GM10847 (cell line): ENCODE measurements around the gene UBE2F.

Source experiments
- POLR2A ChIP-seq: IDR thresholded peaks from 2 replicates; pipeline ENCODE4 v1.6.1; 2011; ENCODE audit not compliant: insufficient read length; ENCODE audit errors: extremely low read depth

The UBE2F gene

DNA sequence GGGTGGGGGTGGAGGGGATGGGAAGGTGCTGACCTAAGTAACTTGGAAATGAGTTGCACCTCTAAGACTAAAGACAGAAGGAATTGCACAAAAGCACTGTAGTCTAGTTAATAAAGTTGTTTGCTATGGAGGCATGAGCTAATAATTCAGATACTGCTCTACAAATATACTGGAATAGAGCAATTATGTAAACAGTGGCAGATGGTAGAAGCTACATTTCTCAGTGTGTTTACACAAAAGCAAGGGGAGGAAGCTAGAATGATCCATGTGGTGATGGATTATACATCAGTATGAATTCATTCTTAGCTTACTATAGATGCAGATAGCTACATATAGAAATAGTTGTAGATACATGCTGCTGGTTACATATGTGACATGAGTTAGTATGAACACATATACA is 27.6 kb upstream of the UBE2F start:
- TF ChIP-seq POLR2A, result no peak

DNA sequence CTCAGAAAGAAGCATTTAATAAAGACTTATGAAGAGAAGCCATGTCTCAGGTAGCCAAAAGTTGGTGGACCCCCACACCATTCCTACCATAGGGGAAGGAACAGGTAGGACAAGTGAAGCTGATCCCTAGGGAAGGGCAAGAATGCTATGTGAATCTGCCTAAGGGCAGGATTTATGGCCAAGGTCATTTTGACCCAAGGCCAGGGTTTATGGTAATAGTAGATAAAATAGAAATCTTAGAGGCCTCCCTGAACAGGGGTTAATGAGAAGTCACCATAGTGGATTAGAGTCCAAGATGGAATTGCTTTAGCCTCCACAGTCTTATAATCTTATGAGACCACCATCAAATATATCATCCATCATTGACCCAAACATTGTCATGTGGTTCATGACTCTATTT is 26.0 kb upstream of the UBE2F start:
- no peak for TF ChIP-seq POLR2A

DNA sequence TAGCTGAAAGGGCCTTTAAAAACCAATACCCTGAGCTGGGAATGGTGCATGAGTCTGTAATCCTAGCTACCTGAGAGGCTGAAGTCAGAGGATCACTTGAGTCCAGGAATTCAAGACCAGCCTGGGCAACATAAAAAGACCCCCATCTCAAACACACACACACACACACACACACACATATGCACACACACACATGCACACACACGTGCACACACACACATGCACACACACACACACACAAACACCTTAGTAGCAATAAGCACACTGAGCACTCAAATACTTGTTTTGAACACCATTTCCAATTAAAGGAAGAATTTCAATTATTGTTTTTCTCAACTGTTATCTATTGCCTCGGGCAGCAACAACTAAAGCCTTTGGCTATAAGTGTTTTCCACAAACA is 25.6 kb upstream of the UBE2F start:
- TF ChIP-seq POLR2A, result no peak

DNA sequence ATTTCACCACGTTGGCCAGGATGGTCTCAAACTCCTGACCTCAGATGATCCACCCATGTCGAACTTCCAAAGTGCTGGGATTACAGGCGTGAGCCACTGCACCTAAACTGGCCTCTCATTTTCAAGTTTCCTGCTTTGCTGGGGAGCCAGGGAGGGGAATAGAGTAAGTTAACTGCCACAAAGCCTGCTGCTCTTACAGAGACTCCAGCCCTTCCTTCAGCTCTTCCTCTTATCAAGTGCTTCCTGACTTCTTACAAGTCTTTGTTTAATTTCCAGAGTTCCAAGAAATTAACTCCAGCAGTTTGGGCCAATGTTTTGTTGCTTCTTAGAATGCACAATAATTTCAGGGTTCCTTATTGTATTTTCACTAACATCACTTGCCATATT is 24.3 kb upstream of the UBE2F start:
- TF ChIP-seq POLR2A, result no peak

DNA sequence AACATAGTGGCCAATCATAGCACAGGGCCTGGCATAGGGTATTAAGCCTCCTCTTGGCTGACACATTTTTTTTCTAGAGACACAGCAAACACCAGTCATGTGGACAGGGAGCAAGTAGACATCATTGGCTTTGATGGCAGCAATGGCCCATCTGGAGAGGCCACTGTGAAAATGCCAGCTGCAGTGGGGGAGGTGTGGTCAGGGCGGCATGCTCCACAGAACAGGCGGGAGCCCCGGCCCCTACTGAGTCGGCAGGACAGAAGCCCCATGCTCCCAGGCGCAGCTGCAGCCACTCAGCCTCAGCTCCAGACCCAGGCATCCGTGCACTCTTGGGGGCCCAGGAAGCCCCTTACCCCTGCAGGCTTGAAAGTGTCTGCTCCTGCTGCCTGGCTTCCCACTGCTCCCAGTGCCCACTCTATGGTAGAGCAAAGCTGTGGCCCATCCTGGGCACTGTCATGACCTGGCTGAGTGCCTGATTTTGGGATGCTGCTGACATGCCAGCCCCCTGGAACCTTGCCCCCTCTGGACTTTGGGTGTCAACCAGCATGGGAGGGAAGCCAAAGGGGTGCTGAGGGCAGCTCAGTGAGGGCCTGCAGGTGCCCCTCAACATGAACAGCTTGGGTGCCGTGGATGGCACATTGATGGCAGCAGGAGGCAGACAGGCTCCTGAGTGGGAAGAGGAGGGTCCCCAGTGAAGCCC is 23.3 kb upstream of the UBE2F start:
- no peak for TF ChIP-seq POLR2A

DNA sequence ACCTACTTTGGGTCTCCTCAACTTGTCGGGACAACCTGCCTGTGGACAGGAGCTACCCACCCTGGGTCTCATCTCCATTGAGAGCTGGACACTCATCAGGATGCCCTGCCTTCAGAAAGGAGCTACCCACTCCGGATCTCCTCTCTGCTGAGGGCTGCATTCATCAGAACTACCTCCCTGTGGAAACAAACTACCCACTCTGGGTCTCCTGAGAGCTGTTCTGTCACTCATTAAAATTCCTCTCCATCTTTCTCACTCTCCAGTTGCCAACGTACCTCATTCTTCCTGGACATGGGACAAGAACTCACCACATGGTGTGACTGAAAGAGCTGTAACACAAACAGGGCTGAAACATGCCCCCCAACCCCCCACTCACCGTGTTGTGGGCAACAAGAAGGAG is 22.5 kb upstream of the UBE2F start:
- TF ChIP-seq POLR2A, result no peak

DNA sequence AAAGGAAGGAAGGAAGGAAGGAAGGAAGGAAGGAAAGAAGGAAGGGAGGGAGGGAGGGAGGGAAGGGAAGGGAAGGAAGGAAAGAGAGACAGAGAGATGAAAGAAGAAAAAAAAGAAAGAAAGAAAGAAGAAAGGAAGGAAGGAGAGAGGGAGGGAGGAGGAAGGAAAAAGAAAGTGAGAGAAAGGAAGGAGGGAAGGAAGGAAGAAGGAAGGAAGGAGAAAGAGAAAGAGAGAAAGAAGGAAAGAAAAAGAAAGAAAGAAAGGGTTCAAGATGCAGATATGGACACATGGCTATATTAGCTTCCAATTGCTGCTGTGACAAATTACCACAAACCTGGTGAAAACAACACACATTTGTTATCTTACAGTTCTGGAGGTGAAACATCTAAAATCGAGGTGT is 20.4 kb upstream of the UBE2F start:
- TF ChIP-seq POLR2A, result no peak

DNA sequence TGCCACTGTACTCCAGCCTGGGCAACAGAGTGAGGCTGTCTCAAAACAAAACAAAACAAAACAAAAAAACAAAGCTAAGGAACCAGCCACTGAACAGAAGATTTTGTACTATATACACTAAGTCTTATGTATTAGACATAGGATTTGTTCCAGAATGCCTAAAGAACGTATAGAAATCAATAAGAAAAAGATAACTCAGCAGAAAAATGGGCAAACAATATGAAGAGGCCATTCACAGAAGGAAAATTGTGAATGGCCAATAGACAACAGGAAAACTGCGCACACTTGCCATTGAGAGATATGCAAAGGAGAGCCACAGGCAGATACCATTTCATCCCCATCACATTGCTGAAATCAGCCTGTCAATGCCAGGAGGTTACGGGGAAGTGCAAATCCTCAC is 14.9 kb upstream of the UBE2F start:
- TF ChIP-seq POLR2A, result no peak

DNA sequence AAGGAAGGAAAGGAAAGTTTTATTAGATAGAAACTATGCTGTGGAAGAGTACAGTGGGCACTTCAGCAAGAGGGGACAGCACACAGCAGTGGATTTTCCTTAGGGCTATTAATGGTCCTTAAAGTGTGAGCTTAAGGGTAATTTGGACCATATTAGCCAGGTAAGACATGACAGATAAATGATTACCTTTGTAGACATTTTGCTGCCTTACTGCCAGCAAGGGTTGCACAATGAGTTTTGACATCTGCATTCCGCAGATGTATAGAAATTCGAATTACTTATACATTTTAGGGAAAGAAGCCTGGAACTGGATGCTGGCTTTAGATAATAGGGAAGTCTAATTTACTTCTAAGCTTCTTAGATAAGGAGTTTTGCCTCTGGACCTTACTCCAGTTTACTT is 14.0 kb upstream of the UBE2F start:
- TF ChIP-seq POLR2A, result no peak

DNA sequence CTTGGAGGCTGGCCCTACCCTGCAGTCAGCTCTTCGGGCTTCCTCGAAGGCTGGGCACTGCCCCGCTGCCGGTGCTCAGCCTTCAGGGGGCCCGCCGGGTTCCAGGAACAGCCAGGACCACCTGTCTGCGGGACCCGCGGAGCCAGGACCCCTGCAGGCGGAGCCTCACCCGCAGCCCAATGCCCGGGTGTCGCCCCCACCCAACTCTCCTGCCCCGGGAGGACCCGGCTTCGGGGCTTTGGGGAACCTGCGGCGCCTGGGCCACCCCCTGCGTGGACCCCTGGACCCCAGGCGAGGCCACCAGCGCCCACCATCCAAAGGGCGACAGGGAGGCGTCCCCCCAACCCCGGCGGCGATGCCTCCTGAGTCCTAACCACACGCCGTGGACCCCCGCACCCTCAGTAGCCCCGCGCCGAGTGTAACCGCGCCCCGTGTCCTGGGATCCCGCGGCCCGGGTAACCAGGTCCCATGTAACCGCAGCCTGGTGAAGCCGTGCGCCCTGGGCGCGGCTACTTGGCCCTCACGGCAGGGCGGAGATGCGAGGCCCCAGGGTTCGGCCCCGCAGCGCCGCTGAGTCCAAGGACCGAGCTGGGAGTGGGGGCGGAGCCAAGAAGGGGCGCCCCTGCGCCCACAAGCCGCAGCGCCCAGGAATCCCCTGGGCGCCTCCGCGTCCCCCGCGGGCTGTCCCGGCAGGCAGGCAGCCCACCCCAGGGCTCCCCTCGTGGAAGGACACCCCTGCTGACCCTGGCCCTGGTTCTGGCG is 11.0 kb upstream of the UBE2F start:
- TF ChIP-seq POLR2A, result no peak

DNA sequence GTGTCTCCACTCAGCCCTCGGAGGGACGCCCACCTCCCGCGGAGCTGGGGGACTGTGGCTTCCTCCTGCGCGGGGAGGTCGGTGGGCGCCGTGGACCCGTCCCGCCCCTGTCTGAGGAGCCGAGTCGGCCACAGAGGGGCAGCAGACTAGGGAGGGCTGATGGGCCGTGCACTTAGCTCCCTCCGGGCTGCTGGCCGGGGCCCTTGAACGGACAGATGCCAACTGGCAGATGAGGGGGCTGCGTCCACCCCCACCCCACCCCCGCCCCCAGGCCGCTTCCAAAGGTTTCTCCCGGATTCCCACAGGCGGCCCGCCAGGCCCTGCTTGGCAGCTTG is 10.4 kb upstream of the UBE2F start:
- no peak for TF ChIP-seq POLR2A

DNA sequence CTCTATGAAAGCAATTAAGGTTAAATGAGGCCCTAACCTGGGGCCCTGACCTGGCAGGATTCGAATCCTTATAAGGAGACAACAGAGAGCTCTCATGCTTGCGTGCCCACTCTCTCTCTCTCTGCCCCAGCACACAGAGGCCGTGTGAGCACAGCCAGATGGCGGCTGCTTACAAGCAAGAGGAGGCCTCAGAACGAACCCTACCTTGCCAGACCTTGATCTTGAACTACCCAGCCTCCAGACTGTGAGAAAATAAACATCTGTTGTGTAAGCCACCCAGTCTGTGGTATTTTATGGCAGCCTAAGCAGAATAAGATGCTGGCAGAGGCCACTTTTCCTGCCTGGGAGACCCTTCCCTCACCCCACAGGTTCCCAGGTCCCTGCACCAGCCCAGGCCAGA is 5.2 kb upstream of the UBE2F start:
- TF ChIP-seq POLR2A, result no peak

DNA sequence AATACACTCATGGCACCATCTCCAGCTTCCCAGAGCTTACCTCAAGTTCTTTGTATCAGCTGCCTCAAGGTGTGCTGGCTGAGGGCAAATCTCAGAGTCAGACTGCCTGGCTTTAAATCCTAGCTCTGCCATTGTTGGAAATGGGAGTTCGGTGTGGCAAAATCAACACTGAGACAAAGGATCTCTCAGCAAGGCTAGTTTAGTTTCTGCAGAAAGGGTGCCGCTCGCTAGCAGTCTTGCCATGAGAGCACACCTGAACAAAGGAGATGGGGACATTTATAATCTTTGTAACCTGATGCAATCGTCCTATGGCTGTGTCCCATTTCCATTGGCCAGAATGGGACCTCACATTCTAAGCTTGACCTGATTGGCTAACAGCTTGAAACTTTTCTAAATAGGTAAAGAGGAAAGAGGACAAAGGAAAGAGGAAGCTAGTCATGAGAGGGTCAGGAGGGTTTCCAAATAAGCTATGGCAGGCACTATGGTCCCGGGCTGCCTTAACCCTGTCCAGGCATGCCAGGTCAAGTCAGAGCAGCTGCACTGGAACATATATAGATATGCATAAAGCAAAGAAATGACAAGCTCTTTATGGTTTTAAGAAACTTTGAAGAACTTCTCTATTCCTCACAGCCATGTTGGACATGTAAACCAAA is 4.3 kb upstream of the UBE2F start:
- no peak for TF ChIP-seq POLR2A

DNA sequence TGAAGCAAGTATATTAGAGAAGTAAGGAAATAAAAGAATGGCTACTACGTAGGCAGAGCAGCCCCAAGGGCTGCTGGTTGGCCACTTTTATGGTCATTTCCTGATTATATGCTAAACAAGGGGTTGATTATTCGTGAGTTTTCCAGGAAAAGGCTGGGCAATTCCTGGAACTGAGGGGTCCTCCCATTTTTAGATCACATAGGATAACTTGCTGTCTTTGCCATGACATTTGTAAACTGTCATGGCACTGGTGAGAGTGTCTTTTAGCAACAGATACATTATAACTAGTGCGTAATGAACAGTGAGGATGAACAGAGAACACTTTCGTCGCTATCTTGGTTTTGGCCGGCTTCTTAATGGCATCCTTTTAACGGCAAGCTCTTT is 2.6 kb upstream of the UBE2F start:
- no peak for TF ChIP-seq POLR2A

DNA sequence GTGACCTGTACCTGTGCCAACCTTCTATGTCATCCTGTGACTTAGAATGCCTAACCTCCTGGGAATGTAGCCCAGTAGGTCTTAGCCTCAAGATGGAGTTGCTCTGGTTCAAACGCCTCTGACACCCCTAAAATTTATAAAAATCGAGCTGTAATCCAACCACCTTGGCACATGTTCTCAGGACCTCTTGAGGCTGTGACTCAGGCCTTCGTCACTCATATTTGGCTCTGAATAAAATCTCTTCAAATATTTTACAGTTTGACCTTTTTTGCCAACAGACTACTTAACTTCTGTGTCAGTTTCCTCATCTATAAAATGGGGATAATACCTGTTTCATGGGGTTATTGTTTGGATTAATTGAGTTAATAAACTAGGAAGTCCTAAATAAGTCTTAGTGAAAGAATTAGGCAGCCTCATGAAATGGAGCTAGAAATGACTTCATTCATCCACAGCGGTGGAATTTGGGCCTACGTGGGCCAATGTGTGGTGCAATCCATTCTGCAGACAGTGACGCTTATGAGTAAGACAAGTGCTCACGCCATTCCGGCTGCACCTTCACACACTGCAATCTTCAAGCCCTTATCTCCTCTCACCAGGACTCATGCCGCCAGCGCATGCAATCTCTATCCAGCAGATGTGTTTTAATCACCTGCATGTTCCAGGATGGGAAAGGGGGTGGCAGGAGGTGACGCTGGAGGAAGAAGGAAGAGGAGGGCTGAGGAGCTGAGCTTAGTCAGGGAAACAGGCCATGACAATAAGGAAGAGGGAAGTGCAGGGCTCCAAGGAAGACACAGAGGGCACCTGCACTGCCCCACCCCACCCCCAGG is 2.0 kb upstream of the UBE2F start:
- TF ChIP-seq POLR2A, result no peak

DNA sequence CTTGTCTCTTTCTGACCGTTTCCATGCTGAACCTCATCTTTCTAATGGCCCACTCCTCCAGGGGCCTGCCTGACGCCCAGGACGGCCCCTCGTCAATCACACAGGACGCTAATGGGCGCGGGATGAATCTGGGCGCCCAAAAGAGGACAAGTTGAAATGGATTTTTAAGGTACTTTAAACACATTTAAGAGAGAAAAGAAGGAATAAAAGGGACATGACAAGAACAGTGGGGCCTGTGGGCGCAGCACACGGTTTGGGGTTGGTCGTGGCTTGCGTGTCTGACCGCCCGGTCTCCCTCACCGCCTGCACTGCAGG is 607 bp upstream of the UBE2F start:
- TF ChIP-seq POLR2A, result no peak
